ENCODE results near the gene TSPOAP1. TPM values are rescaled to one million over a fixed set of nuclear protein-coding genes. Genes with fewer than 3 reads are reported as not detected.

The TSPOAP1 gene
- total and polyA plus RNA-seq, 3 donors from 2014 or later: 7.2 to 13.0 (median 8.2) TPM

DNA sequence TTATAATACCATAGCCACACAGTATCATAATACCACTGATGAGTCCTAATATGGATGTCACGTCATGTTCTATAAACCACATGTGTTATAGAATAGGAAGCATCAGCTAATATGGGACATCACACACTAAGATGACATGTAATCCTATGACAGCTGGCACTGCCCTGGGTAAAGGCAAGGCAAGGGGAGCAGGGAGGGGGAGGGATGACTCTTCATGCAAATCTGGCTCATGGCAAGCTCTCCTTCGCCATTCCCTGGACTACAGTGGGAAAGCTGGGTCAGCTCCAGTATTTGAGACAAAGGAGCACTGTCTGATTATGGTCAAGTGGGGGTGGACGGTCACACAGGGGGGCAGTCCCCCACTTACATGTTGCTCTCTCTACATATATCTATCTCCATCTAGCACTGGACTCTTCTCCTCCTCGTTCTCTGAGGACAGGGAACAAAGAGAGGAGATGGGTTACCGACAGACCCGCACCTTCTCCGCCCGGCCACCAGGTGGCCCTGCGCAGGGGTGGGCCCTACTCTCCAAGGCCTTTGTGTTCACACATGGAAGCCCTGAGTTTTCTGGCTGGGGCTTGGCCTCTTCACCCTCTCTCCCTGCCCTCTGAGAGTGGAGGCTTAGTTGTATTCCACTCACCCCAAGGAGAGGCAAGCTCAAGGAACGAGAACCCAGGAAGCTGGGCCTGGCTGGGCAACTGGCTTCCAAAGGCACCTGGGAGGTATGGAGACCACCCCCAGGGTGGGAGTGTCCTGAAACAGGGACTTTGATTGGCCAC is 24.4 kb downstream of the TSPOAP1 start:
- intact Hi-C loops (cut with DNase I; ENCODE audit: low total_unique reads): no loop called here
- DNase-seq: peak; percentile 52
- 55 to 61% methylated on average over 6 to 10 of the region's 10 CpGs for WGBS, 2 donors
- Histone ChIP-seq H3K4me1 (no peaks in the 10 kb centered on the region), H3K9me3 (no peaks in the 10 kb centered on the region), H3K4me3 (no peak overlapping the region), H3K27me3 (no peaks in the 10 kb centered on the region), H3K27ac (no peak overlapping the region), H3K36me3 (ENCODE audit: low read depth, missing control alignments) (no peaks in the 10 kb centered on the region)
- peak; percentile 44 to 71 (median 61) for TF ChIP-seq CTCF (IDR thresholded peaks at IDR 0.05)
- no peak for TF ChIP-seq POLR2A (IDR thresholded peaks at IDR 0.05)

- Histone ChIP-seq H3K9me3 (no peaks in the 10 kb centered on the region), H3K4me3 (no peak overlapping the region), H3K27me3 (no peaks in the 10 kb centered on the region), H3K36me3 (ENCODE audit: low read depth, missing control alignments) (no peaks in the 10 kb centered on the region), H3K27ac (no peak overlapping the region), H3K4me1 (no peaks in the 10 kb centered on the region)
- TF ChIP-seq CTCF (IDR thresholded peaks at IDR 0.05) (no peak), POLR2A (IDR thresholded peaks at IDR 0.05) (no peak)
- intact Hi-C loops (cut with DNase I; ENCODE audit: low total_unique reads): no loop called here
- no peak for DNase-seq
- 86 to 88% methylated on average over 6 to 9 of the region's 9 CpGs for WGBS, 2 donors
These were observed 25.5 kb downstream of the TSPOAP1 start for GRCh38 chr17:58302919-58303585.

DNA sequence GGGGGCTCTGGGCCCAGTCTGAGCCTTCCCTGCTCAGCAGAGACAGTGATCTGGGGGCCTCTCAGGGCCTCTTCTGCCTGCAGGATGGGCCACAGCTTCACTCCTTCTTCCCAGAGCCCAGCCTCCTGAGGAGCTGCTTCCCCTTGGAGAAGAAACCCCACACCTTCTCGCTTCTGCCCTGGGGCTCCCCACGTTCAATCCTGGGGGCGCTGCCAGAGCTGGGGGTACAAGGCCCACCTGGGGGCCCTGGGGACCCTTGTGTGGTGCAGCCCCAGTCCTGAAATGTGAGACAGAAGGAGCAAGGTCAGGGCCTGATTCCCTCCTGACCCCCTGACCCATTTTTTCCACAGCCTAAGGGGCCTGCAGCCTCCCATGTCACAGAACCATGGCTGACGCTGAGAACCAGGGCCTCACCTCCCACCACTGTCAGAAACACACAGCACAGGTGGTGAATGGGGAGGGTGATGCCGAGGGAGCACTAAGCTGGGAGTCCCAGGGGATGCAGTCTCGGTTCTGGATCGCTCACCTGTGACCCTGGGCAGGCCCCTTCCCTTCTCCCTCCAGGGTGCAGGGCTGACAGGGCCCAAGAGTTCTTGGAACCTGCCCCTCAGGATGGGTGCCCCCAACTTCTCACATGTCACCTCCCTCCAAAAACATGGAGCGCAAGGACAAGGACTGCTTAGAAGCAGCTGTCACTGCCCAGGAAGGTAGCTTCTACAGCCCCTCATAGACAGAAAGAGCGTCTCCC is 26.2 kb downstream of the TSPOAP1 start:
- Histone ChIP-seq H3K4me3 (no peak overlapping the region), H3K9me3 (no peaks in the 10 kb centered on the region), H3K4me1 (no peaks in the 10 kb centered on the region), H3K27me3 (no peaks in the 10 kb centered on the region), H3K27ac (no peak overlapping the region), H3K36me3 (ENCODE audit: low read depth, missing control alignments) (no peaks in the 10 kb centered on the region)
- intact Hi-C loops (cut with DNase I; ENCODE audit: low total_unique reads): no loop called here
- no peak for TF ChIP-seq CTCF (IDR thresholded peaks at IDR 0.05)
- TF ChIP-seq POLR2A (IDR thresholded peaks at IDR 0.05): no peak
- no peak for DNase-seq
- 91 to 97% methylated on average over 8 to 9 of the region's 9 CpGs for WGBS, 2 donors

DNA sequence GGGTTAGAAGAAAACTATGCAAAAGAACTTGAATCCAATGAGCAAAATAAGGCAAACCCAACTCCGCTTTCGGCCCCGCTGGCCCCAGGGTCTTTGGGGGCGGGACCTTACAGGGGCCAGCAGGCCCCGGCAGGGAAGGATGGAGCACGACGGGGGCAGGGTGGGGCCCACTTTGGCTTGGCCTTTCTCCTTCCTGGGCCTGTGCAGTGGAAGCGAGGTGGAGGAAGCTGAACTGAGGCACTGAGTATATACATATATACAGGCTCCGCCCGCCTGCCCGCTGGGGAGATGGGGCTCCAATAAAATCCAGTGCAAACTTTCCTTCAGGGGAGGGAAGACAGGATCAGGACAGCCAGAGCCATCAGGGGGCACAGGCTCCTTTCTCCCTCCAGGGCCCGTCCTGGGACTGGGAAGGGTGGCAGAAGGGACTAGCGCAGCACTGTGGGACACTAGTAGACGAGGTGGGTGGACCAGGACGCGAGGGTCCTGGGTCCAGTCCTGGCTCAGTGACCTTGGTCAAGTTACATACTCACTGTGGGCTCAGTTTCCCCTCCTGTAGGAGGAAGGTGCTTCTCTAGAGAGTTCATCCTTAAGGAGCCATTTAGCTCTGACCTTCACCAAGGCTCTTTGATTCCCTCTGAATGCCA is 27.0 kb downstream of the TSPOAP1 start:
- Histone ChIP-seq H3K27me3 (no peaks in the 10 kb centered on the region), H3K9me3 (no peaks in the 10 kb centered on the region), H3K4me3 (no peak overlapping the region), H3K36me3 (ENCODE audit: low read depth, missing control alignments) (no peaks in the 10 kb centered on the region), H3K4me1 (no peaks in the 10 kb centered on the region), H3K27ac (no peak overlapping the region)
- TF ChIP-seq CTCF (IDR thresholded peaks at IDR 0.05) (no peak), POLR2A (IDR thresholded peaks at IDR 0.05) (no peak)
- 77 to 83% methylated on average over 7 to 16 of the region's 16 CpGs for WGBS, 2 donors
- intact Hi-C loops (cut with DNase I; ENCODE audit: low total_unique reads): no loop called here
- no peak for DNase-seq

Measured in testis (tissue), 3 donors.